Neutrophil (primary cell): ENCODE results near the gene C1QA.
"Not testable (repeated sequence)": the region's sequence is repeated elsewhere in the genome, so short reads cannot be mapped to it uniquely, and the experiment has no call there.

ENCODE experiments used
- H3K27ac ChIP-seq: fragments of 200-600 bp; sonication (generic); 2 replicates; pipeline ENCODE4 v1.5.1; 2016; ENCODE audit warnings: mild to moderate bottlenecking, moderate library complexity
- H3K27me3 ChIP-seq: fragments of 200-600 bp; sonication (generic); 2 replicates; pipeline ENCODE4 v1.6.0; 2016; ENCODE audit warnings: mild to moderate bottlenecking
- H3K36me3 ChIP-seq: fragments of 200-600 bp; sonication (generic); 2 replicates; pipeline ENCODE4 v1.5.1; 2017
- H3K4me1 ChIP-seq, 2 experiments: fragments of 200-600 bp in 1 of 2; sonication (generic) in 1 of 2; 1 replicate in 1 of 2; 2 replicates in 1 of 2; pipeline versions ENCODE4 v1.5.1 to v1.6.1; 2013 to 2016; ENCODE audit warnings: low read depth in 1 of 2, low read length in 1 of 2, mild to moderate bottlenecking in 1 of 2, moderate library complexity in 1 of 2; ENCODE audit not compliant: control insufficient read depth in 1 of 2, insufficient read depth in 1 of 2
- H3K4me3 ChIP-seq, 2 experiments: fragments of 200-600 bp in 1 of 2; sonication (generic) in 1 of 2; 1 replicate in 1 of 2; 2 replicates in 1 of 2; pipeline ENCODE4 v1.5.1; 2013 to 2016; ENCODE audit warnings: low read depth in 1 of 2, low read length in 1 of 2, mild to moderate bottlenecking in 1 of 2, moderate library complexity in 1 of 2
- H3K9me3 ChIP-seq: fragments of 200-600 bp; sonication (generic); 2 replicates; pipeline ENCODE4 v1.5.1; 2016
- CTCF ChIP-seq: fragments of 200-600 bp; sonication (generic); IDR thresholded peaks from 2 replicates; pipeline ENCODE4 v1.5.1; 2016; ENCODE audit warnings: antibody characterized with exemption

C1QA gene

GRCh38 chr1:22665752-22666151 lies 29.3 kb downstream of the C1QA start:
- no peak overlapping the region for H3K27ac ChIP-seq
- no peaks in the 10 kb centered on the region for H3K9me3 ChIP-seq
- no peak for TF ChIP-seq CTCF
- H3K4me3 ChIP-seq = no peak overlapping the region
- no peaks in the 10 kb centered on the region for H3K4me1 ChIP-seq
- no peaks in the 10 kb centered on the region for H3K36me3 ChIP-seq
- peaks cover 2% of the 10 kb centered on the region for H3K27me3 ChIP-seq

- Histone ChIP-seq H3K4me3 (no peak overlapping the region), H3K4me1 (no peaks in the 10 kb centered on the region), H3K36me3 (no peaks in the 10 kb centered on the region), H3K27me3 (peaks cover 7% of the 10 kb centered on the region), H3K9me3 (no peaks in the 10 kb centered on the region), H3K27ac (no peak overlapping the region)
- no peak for TF ChIP-seq CTCF
These were observed 30.0 kb downstream of the C1QA start for GRCh38 chr1:22666412-22666811.

GRCh38 chr1:22668840-22669239 lies 32.4 kb downstream of the C1QA start:
- not testable (repeated sequence) for H3K27ac ChIP-seq, H3K4me1 ChIP-seq, H3K9me3 ChIP-seq, H3K36me3 ChIP-seq, H3K4me3 ChIP-seq
- peaks cover 32% of the 10 kb centered on the region for H3K27me3 ChIP-seq

- H3K27me3 ChIP-seq = peaks cover 44% of the 10 kb centered on the region
- no peaks in the 10 kb centered on the region for H3K36me3 ChIP-seq
- H3K4me1 ChIP-seq = no peaks in the 10 kb centered on the region
- H3K4me3 ChIP-seq = no peak overlapping the region
- H3K27ac ChIP-seq = no peak overlapping the region
- no peak for TF ChIP-seq CTCF
- no peaks in the 10 kb centered on the region for H3K9me3 ChIP-seq
These were observed 34.0 kb downstream of the C1QA start for GRCh38 chr1:22670352-22670975.

- Histone ChIP-seq H3K9me3 (no peaks in the 10 kb centered on the region), H3K27ac (no peak overlapping the region), H3K4me1 (no peaks in the 10 kb centered on the region), H3K4me3 (no peak overlapping the region), H3K36me3 (no peaks in the 10 kb centered on the region), H3K27me3 (peaks cover 44% of the 10 kb centered on the region)
- TF ChIP-seq CTCF = no peak
These were observed 35.6 kb downstream of the C1QA start for GRCh38 chr1:22671999-22672398.

GRCh38 chr1:22673486-22674409 lies 37.3 kb downstream of the C1QA start:
- H3K27ac ChIP-seq = no peak overlapping the region
- no peak overlapping the region for H3K4me3 ChIP-seq
- H3K4me1 ChIP-seq = no peaks in the 10 kb centered on the region
- H3K27me3 ChIP-seq = peaks cover 44% of the 10 kb centered on the region
- H3K36me3 ChIP-seq = no peaks in the 10 kb centered on the region
- H3K9me3 ChIP-seq = no peaks in the 10 kb centered on the region
- TF ChIP-seq CTCF = no peak
